GM21528 (cell line): ENCODE measurements around the gene EPAS1.

Source experiments
- ATAC-seq: cut with Tn5 transposase; IDR thresholded peaks from one replicate; pipeline ENCODE4 v1.9.1; 2021; ENCODE audit warnings: mild to moderate bottlenecking, moderate library complexity; ENCODE audit not compliant: unreplicated experiment, low FRiP score

EPAS1 gene

DNA sequence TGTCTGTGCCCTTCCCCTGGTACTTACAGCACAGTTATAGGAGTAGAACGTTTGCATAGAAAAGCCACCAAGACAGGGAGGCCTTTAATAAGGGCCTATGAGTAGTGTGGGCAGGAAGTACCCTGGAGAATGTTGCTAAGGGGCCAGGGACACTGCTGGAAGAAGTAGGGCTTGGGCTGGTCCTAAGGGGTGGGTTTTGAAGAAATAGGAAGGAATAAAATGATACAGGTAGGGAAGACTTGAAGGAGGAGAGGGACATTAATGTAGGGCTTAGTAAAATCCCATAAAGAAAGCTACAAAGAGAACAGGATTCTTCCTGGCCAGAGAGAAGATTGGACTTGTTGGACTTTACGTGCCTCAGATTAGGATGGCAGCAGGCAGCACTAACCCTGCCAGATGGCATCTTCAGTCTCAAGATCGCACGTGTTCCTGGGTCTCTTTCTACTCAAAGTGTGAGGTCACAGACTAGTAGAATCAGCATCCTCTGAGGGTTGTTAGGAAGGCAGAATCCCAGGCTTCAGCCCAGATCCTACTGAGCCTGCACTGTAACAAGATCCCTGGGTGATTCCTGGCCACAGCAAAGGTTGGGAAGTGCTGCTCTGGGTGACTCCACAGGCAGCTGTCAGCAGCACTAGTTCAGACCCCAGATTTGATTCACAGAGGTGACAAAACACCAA is 39.2 kb downstream of the EPAS1 start:
- no peak for ATAC-seq

DNA sequence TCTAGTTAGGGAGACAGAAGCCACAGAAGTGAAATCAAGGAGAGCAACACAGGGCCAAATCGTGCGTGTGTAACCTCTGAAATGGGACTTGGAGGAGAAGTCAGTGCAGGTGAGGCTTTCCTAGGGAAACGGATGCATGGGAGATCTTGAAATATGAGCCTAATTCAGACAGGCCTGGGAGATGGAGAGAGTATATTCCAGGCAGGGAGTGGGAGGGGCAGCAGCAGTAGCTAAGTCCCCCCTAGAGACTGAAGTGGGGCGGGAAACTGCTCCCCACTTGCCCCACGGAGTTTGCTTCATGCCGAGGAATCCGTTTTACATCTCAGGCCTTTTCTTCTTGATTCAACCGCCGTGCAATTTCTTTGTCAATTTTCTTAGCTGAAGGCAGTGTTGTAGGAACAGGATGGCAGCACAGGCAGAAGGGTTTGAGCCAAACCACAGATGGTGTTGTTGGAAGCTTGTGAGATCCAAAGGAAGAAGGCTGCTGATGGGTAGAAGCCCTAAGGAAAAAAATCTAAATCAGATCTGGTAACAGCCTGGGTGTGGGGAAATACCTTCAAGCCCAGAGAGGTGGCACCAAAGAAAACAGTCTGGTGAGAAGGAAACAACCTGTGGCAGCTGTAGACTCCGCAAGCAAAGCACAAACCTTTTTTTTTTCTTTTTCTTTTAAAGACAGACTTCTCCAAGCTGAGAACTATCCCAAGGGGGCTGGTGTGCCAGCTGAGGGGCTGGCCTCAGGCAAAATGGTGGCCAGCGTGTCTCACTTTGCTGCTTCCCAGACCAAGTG is 40.2 kb downstream of the EPAS1 start:
- ATAC-seq: no peak

DNA sequence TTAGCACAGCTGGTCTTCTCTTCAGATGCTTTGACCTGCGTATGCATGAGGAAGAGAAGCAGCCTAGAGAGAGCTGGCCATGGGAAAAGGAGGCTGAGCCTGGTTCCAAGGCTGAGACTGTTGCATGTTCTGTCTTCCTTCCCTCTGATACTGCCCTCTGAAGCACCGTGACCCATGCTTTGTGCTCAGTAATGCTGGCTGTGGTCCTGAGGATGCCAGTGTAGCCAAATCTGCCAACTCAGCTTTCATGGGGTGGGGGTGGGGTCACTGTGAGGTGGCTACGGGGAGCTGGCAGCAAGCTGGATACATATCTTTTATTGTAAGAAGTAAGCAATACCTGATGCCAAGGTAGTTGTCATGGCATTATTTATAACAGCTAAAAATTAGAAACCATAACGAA is 41.5 kb downstream of the EPAS1 start:
- no peak for ATAC-seq

DNA sequence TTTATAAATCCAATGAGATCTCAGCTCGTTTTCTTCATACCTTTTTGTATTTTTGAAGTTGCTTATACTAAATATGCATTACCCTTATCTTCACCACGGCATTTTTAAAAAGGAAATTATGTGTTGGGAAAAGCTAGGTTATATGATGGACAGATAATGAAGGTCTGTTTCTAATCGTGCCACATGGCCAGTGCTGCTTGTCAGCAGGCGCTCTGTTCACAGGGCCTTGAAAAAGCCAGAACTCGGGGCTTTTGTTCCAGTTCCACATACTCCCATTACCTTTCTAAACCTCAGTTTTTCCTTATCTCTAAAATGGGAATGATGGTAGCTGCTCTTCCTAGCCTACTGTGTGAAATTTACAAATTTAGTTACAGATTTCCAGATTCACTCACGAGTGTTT is 42.0 kb downstream of the EPAS1 start:
- no peak for ATAC-seq

DNA sequence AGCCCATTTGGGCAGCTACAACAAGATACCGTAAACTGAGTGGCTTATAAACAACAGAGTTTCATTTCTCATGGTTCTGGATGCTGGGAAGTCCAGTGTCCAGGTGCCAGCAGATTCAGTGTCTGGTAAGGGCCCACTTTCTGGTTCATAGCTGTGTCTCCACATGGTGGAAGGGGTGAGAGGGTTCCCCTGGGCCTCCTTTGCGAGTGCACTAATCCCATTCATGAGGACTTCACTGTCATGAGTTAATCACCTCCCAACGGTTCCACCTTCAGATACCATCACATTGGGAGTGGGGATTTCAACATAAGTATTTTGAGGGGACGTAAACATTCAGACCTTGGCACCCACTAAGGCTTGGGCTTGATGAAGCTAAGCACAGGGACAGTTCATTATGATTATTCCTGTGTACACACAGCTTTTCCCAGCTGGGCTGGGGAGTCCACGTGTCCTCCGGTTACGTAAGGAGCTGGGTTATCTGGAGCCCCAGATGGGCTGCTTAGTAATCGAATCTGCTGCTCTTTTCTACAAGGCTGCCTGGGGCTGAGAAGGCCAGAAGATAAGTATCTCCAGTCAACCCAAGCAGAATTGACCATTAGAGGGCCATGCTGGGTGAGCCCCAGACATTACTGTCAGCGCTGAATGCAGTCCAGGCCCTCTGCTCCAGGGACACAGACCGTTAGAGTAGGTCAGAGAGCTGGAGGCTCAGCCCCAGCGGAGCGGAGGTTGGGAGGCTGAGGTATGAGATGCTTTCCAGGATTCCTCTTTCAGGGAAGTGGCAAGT is 42.7 kb downstream of the EPAS1 start:
- no peak for ATAC-seq

DNA sequence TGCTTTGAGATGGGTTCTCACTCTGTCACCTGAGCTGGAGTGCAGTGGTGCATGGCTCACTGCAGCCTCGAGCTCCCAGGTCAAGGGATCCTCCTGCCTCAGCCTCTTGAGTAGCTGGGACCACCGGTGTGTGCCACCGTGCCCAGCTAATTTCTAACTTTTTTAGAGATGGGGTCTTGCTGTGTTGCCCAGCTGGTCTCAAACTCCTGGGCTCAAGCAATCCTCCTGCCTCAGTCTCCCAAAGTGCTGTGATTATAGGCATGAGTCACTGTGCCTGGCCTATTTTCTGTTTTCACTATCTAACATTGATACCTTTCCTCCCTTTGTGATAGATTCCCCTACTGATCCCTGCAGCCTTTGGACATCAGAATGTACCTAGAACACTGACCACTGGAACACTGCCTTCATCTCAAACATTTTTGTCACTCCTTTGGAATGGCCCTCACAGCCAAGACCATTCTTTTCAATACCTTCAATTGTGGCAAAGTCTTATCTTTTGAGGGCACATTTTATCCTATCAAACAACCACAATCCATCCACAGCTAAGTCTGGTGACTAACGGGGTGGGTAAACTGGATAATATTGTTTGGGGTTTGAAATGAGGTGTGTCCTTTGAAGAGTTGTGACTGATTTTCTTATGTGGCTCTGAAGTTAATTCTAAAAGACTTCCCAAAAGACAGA is 43.7 kb downstream of the EPAS1 start:
- no peak for ATAC-seq

DNA sequence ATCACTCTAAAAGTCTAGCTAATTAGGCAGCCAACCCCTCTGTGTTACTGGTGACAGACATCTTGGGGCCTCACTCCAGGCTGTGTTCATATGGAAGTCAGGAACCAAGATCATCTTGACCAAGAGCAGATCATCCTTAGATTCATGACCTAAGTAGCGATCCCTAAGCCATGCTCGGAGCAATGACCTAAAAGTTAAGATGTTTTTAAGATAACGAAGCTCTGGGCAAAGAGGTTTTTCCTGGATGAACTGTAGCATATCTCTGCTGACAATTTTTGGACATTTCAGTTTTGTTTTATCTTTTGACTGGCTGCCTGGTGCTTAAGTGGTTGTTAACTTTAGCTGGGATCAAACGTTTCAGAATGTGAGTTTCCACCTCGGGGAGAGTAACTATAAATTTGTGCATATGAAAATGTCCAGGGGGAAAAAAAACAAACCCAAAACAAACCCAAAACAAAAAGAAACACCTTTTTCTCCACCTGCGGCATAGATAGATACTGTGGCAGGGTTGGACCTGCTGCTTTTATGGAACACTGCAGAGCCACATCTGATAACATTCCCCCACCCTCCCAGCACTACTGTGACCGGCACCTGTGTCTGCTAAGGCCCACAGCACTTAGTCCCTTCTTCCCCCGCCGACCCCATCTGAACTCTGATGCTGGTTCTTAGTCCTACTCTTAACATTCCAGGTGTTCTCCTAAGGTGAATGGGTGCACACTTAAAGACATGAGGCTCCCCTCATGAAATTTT is 45.5 kb downstream of the EPAS1 start:
- ATAC-seq: no peak

DNA sequence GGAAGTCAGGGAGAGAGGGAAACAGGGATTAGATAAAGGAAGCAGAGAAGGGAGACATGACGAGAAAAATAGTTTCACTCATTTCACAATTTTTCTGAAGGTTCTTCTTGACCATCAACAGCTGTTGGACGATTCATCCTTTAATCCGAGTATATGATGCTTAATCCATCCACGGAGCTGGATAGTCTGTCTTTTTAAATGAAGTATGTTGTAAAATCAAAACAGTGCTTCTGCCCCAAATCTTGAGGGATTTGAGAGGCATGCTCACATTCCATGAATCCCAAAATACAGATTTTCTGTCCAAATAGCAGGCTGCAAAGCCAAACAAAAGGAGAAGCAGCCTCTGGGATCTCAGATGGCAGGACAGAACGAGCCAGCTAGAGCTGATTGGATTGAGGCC is 47.5 kb downstream of the EPAS1 start:
- ATAC-seq: no peak

DNA sequence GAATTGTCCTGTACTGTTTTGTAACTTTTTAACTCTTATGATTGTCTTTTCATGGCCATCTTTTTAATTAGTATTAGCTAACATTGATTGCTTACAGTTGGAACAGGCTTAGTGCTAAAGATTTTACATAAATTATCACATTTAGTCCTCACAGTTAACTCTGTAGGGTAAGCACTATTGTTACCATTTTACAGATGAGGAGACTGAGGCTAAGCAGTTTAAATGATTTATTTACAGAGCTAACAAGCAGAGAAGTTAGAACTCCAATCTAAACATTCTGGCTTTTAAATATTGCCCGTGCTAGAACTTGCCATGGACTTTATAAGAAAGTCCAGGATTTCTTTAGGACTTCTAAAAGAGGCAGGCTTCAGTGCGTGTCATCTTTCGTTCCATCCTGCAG is 48.6 kb downstream of the EPAS1 start:
- no peak for ATAC-seq

DNA sequence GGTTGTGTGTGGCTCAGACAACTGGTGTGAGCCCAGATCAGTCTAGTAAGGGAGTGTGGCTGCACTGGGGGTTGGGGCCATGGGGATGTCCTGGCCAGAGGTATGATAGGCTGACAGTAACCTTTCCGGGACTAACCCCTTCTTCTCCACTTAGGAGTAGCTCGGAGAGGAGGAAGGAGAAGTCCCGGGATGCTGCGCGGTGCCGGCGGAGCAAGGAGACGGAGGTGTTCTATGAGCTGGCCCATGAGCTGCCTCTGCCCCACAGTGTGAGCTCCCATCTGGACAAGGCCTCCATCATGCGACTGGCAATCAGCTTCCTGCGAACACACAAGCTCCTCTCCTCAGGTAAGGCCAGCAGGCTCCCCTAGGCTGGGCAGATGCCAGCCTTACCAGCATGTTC is 49.5 kb downstream of the EPAS1 start:
- no peak for ATAC-seq

DNA sequence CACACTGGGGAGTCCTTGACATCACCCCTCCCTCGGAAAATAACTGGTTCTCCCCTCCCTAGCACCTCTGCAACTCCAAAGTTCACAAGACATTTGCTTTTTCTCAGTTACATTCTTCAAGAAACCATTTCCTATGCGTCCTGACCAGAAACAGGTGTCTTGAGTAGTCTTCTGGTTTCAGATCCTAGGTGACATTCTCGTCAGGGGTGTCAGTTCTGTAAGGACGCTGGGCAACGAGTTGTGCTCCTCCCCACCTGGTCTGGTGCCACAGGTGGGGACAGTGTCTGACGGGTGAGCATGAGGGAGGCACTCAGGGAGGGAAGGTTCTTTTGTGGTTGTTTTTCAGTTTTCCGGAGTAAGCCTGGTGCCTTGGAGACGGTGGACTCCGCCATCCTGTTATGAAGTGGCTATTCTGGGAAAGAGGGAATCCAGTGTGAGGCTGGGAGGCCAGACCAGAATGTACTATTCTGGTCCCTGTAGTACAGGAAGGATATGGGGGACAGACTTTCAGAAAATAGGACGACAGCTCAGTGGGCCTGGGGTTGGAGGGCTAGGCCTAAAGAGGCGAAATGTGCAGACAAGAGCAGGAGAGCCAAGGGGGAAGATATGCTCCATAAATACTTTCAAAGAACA is 50.6 kb downstream of the EPAS1 start:
- ATAC-seq: no peak

DNA sequence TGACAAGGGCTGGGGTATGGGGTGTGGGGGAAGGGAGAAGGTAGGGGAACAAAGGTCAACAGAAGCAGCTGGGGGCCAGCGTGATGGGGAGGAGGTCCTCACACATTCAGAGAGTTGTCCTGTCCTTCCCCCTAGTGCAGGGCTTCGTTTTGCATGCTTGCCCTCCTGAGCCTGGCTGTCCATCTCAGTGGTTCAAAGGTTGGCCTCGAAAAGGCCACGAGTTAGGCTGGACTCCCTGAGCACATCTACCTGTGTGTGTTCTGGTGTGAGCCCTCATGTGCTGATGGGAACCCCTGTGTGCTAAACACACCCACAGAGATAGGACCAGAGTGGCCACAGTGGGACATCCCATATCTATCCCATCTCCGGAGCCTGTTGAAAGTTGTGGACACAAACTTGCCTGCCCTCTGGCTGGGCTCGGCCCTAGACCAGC is 51.9 kb downstream of the EPAS1 start:
- no peak for ATAC-seq

DNA sequence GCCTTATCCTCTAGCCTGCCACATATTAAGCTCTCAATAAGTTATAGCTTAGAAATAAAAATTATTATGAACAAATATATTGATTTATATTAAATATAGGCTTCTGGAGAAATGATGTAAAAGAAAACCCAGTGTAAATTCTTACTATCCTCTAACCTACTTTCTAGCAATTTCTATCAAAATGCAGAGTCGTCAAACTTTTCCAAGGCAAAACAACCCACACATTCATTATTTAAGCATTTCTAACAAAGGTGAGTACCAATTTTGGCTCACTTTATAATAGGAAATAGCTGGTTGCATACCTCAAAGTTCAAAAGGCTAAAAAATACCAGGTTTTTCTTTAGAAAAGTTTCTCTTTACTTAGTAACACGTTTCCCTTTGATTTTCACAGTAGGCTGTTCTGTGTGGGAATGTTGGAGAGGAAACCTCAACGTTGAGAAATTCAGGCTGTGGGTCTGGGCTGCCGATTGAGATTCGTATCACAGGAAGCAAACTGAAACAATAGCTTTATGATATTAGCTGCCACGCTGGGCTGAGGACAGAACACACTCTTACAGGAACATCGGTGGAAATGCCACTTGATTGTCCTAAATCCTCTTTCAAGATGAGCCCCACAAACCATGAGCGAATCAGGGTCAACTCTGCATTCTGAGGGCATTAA is 53.0 kb downstream of the EPAS1 start:
- ATAC-seq: no peak

DNA sequence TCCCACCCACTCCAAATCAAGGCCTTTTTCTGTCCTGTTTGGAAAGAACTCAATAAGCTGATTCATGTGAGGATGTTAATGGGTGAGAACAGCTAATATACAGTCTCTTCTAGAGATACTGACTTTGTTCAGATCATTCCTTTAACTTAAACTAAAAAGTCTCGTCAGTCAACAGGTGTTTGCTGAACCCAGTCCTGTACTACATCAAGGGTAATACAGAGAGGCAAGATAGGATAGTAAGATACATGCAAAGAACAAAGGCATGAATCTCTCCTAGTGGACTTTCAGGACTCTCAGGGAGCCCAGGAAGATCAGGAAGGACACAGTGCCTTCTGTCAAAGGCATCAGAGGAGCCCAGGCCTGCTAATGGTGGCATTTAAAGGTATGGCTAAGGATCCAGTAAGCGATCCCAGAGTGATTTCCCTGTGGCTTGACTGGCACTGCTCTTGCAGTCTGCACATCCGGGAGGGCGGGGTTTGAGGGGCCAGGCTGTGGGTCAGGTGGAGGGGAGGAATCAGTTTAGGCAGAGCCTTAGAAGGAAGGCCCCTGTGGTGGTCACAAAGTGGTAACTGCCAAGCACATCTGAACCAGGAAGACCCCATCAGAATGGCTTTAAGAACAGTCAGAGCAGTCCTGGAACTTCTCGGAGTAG is 54.0 kb downstream of the EPAS1 start:
- no peak for ATAC-seq

DNA sequence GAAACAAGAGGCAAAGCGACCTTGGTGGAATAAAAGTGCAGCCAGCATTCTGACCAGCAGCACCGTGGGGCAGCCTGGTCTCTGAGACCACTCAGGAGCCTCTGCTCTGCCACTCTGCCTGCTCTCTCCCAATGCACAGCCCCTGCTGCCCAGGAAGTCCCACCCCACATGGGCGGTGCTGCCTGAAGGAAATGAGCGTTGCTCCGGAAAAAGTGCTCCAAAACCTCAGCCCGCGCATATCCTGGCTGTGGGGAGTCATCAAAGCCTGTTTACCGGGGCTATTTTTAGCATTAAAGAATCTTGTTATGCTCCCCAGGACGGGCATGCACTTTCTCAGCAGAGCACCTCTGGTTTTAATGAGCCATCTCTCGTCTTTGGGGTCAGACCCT is 54.5 kb downstream of the EPAS1 start:
- no peak for ATAC-seq

DNA sequence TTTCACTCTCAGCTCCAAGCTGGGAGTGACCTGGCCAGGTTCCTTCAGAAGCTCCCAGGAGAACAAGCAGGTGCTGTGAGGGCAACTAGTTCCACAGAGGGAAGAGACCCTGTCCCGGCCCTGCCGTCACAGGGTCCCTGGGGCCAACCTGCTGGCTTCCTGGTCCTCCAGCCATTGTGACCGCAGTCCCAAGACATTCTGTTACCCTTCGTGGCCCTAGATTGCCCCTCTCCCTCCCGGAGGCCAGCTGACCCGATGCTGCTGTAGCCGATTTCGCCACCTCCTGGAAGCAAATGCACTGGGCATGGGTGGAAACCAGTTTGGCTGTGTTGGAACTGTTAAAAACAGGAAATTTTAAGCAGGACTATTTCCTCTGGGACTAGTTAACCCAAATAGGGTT is 55.4 kb downstream of the EPAS1 start:
- no peak for ATAC-seq

DNA sequence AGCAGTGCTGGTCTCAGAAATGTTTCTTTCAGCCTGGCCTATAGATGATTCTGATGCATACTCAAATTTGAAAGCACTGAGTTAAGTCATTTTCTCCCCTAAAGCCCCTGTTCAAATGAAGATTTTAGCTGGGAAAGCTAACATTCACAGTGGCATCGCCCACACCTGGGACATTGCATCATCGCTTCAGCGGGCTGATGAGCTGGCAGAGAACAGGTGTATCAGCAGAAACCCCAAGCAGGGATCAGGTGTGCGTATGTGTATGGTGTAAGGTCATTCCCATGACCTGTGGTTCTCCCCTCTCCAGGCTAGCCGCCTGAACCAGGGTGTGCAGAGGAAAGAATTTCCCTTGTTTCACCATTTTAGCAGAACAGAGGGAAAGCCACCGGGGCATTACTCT is 56.3 kb downstream of the EPAS1 start:
- ATAC-seq: no peak

DNA sequence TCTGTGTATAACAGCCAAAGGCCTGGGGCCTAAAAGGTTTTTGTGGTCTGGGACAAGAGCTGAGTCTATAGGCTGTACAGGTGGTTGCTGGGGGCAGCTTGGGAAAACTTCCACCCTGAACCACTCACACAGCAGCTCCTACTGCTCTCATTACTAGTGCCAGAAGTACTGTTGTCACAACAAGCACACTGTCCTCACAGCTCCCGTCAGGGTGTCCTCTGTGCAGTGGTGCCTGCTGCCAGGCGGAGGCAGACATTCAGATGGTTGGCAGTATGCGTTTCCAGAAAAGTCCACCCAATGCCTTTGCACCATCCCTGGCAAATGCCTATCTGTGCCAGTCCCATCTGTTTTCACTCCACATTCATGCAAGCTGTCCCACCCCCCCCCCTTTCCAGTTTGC is 58.5 kb downstream of the EPAS1 start:
- ATAC-seq: no peak

DNA sequence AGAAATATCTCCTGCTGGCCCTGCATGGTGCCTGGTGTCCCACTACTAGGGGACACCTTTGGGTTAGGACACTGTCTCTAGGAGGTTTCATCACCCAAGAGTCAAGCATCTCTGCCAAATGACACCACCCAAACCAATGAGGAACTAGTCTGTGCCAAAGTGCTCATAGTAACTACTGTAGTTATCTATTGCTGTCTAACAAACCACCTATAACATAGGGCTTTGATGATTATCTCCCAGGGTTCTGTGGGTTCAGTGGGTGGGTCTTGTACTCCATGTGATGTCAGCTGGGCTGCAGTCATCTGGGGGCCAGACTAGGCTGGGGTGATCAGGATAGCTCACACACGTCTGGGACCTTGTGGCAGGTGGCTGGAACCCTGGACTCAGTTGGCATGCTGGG is 59.8 kb downstream of the EPAS1 start:
- ATAC-seq: no peak
